ENCODE measurements around the gene TRAIP. TPM values are rescaled to one million over a fixed set of nuclear protein-coding genes. Genes with fewer than 3 reads are reported as not detected.

Gene TRAIP
- total RNA-seq, 1 experiment from 2014 or later: 18.5 TPM

DNA sequence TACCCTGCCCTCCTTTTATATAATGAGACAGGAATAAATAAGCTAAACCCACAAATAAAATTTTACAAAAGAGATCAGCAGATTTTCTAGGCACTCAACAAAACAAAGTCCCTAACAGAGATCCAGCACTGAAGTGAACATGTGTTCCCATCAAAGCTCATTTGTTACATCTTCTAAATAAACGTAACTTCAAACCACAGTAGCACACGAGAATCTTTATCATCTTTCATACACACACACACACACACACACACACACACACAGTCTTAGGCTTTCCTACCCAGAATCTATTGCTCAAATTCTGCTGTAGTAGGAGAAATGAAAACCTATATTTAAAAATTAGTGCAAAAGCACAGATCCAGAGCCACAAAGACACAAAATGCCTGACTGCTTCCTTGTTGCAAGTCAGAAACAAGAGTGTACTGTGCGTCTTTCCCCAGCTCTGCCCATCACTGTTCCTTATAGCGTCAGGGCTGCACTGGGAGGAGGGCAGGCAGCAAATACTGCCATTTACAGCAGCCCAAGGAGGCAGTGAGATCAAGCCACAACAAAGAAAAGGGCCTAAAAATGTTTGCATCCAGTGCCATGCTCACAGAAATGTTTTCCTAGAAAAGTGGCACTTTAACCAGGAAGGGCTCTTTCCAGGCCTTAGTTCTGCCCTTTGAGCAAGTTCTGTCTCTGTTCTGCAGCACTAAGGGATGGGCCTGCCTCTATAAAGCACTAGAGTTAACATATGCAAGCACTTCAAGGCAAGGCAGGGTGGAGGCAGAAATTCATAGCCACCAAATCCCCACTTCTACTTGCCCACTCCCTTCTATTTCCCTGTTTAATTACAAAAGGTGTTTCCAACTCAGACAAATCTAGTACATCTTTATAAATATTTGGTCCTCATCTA is 76.0 kb downstream of the TRAIP start:
- ChIA-PET POLR2A (interaction anchor here (0.6 to 0.7 kb wide), 2 partner anchors 23 to 234 kb away, joined by 4 to 9 read pairs; no protein-coding TSS in a partner anchor), CTCF (no interaction called here)
- no TSS peak for BruUV-seq (replicated peaks)
- ATAC-seq (no peak), DNase-seq (ENCODE audit: low read depth, low spot score) (no peak)
- H3K4me1 ChIP-seq (ENCODE audit: control insufficient read depth, insufficient read depth, low read length): peaks cover 1% of the 10 kb centered on the region
- no peak for TF ChIP-seq POLR2AphosphoS5 (IDR thresholded peaks at IDR 0.05; ENCODE audit: low read depth, low read length)
- no peak for TF ChIP-seq TCF7L2 (IDR thresholded peaks at IDR 0.05; ENCODE audit: low read depth, low read length)
- no peak for TF ChIP-seq CTCF (IDR thresholded peaks at IDR 0.05)
- no peak for TF ChIP-seq SIN3A (IDR thresholded peaks at IDR 0.05; ENCODE audit: borderline replicate concordance, insufficient read depth, low read depth, low read length)
- TF ChIP-seq, protein P1, sequence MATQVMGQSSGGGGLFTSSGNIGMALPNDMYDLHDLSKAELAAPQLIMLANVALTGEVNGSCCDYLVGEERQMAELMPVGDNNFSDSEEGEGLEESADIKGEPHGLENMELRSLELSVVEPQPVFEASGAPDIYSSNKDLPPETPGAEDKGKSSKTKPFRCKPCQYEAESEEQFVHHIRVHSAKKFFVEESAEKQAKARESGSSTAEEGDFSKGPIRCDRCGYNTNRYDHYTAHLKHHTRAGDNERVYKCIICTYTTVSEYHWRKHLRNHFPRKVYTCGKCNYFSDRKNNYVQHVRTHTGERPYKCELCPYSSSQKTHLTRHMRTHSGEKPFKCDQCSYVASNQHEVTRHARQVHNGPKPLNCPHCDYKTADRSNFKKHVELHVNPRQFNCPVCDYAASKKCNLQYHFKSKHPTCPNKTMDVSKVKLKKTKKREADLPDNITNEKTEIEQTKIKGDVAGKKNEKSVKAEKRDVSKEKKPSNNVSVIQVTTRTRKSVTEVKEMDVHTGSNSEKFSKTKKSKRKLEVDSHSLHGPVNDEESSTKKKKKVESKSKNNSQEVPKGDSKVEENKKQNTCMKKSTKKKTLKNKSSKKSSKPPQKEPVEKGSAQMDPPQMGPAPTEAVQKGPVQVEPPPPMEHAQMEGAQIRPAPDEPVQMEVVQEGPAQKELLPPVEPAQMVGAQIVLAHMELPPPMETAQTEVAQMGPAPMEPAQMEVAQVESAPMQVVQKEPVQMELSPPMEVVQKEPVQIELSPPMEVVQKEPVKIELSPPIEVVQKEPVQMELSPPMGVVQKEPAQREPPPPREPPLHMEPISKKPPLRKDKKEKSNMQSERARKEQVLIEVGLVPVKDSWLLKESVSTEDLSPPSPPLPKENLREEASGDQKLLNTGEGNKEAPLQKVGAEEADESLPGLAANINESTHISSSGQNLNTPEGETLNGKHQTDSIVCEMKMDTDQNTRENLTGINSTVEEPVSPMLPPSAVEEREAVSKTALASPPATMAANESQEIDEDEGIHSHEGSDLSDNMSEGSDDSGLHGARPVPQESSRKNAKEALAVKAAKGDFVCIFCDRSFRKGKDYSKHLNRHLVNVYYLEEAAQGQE (IDR thresholded peaks at IDR 0.05; ENCODE audit: insufficient read depth in 1 of 2, low read depth in 2 of 2, low read length in 1 of 2): no peak
- no peaks in the 10 kb centered on the region for H3K36me3 ChIP-seq (ENCODE audit: control insufficient read depth, insufficient read depth, low read length)
- no peak overlapping the region for H3K27ac ChIP-seq (ENCODE audit: low read length)
- no peaks in the 10 kb centered on the region for H3K9me3 ChIP-seq (ENCODE audit: control insufficient read depth, insufficient read depth, low read depth, low read length)
- intact Hi-C loops (cut with micrococcal nuclease; ENCODE audit: unreplicated experiment): no loop called here
- H3K4me3 ChIP-seq (ENCODE audit: low read depth in 2 of 2, low read length in 2 of 2): no peak overlapping the region
- no peaks in the 10 kb centered on the region for H3K27me3 ChIP-seq (ENCODE audit: control insufficient read depth, insufficient read depth, low read length)
- in situ Hi-C loops (cut with HindIII; ENCODE audit: low pct_unique_long_range_greater_than_20kb, low sequenced_read_pairs): no loop called here

GRCh38 chr3:49779358-49780079 is 76.8 kb downstream of the TRAIP start:
- intact Hi-C loops (cut with micrococcal nuclease; ENCODE audit: unreplicated experiment): no loop called here
- CTCF ChIA-PET: no interaction called here
- Histone ChIP-seq H3K36me3 (ENCODE audit: control insufficient read depth, insufficient read depth, low read length) (no peaks in the 10 kb centered on the region), H3K27ac (ENCODE audit: low read length) (no peak overlapping the region), H3K4me1 (ENCODE audit: control insufficient read depth, insufficient read depth, low read length) (no peaks in the 10 kb centered on the region), H3K27me3 (ENCODE audit: control insufficient read depth, insufficient read depth, low read length) (no peaks in the 10 kb centered on the region), H3K9me3 (ENCODE audit: control insufficient read depth, insufficient read depth, low read depth, low read length) (no peaks in the 10 kb centered on the region), H3K4me3 (ENCODE audit: low read depth in 2 of 2, low read length in 2 of 2) (no peak overlapping the region)
- TF ChIP-seq SIN3A (IDR thresholded peaks at IDR 0.05; ENCODE audit: borderline replicate concordance, insufficient read depth, low read depth, low read length): no peak
- no peak for TF ChIP-seq POLR2AphosphoS5 (IDR thresholded peaks at IDR 0.05; ENCODE audit: low read depth, low read length)
- TF ChIP-seq, protein P1 (IDR thresholded peaks at IDR 0.05; ENCODE audit: insufficient read depth in 1 of 2, low read depth in 2 of 2, low read length in 1 of 2): no peak
- no peak for TF ChIP-seq TCF7L2 (IDR thresholded peaks at IDR 0.05; ENCODE audit: low read depth, low read length)
- no peak for TF ChIP-seq CTCF (IDR thresholded peaks at IDR 0.05)
- BruUV-seq (replicated peaks): TSS peak; percentile 51
- no peak for DNase-seq (ENCODE audit: low read depth, low spot score)
- no peak for ATAC-seq
- in situ Hi-C loops (cut with HindIII; ENCODE audit: low pct_unique_long_range_greater_than_20kb, low sequenced_read_pairs): no loop called here
- POLR2A ChIA-PET: interaction anchor here (0.6 to 0.7 kb wide), 2 partner anchors 22 to 233 kb away, joined by 4 to 9 read pairs; no protein-coding TSS in a partner anchor

Measured in Panc1 (cell line).